ENCODE data around the gene ATP2B3.
A peak's percentile ranks its signal among the peaks of the same experiment; 100 is the strongest.

Gene ATP2B3

DNA sequence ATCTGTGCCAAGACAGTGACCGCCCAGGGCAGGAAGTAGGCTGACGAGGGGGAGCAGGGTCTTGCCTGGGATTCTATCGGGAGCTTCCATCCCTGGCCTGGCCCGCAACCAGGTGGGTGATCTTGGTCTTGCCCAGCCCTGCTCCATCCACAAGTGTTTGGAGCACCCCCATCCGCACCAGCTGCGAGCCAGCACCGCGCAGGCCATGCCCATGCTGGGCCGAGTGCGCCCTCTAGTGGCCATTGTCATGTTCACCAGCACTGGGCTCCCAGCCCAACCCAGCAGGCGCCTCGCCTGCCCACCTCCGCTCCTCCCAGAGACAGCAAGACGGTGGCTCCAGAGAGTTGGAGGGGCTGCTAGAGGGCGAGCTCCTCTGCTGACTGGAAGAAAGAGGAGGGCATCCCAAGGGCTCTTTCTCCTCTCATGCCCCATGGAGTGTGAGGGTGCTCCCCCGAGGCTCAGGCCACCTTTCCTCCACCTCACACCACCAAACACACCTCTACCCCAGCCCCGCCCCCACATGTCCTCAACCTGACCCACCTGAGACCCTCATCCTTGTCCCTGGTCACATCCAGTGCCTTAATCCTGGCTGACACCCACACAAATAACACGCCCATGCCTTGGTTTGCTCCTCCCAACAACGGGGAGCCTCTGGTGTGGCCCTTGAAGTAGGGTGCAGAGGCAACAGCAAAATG lies 9.8 kb upstream of the ATP2B3 start:
- DNase-seq (ENCODE audit: low read depth in 2 of 3, low spot score in 2 of 3) = peak; percentile 65 to 87 (median 68)

DNA sequence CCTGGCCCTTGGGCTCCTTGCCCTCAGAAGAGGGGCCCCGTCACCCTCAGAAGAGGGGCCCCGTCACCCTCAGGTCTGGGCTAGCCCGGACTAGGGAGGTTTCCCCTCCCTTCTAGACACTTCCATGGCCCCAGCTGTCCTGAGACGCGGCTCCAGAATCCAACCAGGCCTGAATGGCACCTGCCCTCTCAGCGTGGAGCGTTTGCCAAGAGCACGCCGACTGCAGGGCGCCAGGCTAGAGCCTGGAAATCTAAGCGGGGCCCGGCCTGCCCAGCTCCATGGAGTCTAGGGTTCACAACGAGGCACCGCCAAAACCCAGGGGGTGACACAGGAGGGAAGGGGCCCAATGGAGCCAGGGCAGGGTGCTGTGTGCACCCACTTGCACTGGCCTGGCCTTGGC lies 7.8 kb upstream of the ATP2B3 start:
- DNase-seq (ENCODE audit: low read depth in 2 of 3, low spot score in 2 of 3) = no peak

DNA sequence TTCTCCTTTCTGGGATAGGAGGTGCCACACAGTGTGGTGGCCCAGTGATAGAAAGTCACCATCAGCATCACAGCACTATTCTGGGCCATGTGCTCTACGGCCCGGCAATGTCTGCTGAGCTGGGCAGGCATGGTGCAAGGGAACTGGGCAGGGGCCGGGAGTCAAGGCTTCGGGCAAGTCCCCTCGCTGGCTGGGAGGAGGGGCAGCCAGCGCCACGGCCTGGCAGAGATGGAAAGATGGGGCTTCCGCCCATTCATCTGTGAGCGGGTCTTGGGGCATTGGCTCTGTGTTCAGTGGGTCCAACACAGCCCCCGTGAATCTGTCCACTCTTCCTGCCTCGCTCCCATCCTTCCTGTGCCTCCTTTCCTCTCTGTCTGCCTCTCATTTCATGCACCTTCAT lies 7.1 kb upstream of the ATP2B3 start:
- DNase-seq (ENCODE audit: low read depth in 2 of 3, low spot score in 2 of 3) = no peak

- no peak for DNase-seq (ENCODE audit: low read depth in 2 of 3, low spot score in 2 of 3)
These were observed 5.5 kb upstream of the ATP2B3 start for GRCh38 chrX:153511784-153512500.

- DNase-seq (ENCODE audit: low read depth in 2 of 3, low spot score in 2 of 3) = no peak
These were observed 4.9 kb upstream of the ATP2B3 start for GRCh38 chrX:153512501-153512893.

GRCh38 chrX:153513265-153513664 lies 4.2 kb upstream of the ATP2B3 start:
- no peak for DNase-seq (ENCODE audit: low read depth in 2 of 3, low spot score in 2 of 3)

DNA sequence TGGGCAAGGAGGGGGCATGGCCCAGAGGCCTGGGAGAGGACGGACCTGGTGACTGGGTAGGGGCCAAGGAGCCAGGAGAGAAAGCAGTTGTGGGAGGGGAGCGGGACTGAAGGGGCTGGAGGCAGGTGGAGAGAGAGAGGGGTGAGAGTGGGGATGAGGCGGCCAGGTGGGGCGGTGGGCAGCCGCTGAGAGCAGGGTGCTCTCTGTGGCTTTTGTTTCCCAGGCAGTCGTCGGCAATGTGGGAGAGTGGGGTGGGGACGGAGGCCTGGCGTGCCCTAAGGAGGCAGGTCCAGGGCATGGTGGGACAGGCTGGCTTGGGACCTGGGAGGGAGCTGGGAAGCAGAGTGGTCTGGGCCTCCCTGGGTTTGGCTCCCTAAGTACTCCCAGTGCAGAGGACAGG lies 3.2 kb upstream of the ATP2B3 start:
- no peak for DNase-seq (ENCODE audit: low read depth in 2 of 3, low spot score in 2 of 3)

DNA sequence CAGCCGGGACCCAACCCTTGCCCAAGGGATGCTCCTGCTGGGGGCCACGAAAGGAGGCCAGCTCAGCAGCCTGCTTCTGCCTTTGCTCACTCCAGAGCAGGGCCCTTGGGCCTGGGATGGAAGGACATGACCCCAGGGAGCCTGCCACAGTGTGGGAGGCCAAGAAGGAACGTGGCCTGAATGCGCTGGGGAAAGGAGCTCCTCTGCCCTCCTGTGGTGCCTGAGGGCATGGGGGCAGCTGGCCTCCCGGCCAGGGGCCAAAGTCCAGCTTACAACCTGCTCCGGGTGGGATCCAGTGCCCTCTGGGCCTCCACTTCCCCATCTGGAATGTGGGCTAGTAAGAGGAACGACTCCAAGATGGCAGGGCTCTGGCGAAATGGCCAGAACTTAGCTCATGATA lies 2.0 kb upstream of the ATP2B3 start:
- DNase-seq (ENCODE audit: low read depth in 2 of 3, low spot score in 2 of 3) = no peak

DNA sequence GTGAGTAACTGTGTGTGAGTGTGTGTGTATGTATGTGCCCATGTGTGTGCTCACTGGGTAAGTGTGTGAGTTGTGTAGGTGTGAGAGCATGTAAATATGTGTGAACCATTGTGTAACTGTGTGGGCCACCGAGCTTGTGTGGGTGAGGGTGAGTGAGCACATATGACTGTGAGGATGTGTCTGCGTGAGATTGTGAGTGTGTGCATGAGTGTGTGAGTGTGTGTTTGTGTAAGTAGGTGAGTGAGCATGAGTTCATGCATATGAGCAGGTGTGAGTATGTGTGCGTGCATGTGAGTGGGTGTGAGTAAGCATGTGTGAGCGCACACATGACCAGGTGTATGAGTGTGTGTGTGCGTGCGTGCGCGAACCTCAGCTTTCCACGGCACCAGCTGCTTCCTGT lies 1.4 kb upstream of the ATP2B3 start:
- DNase-seq (ENCODE audit: low read depth in 2 of 3, low spot score in 2 of 3) = no peak

GRCh38 chrX:153517946-153518834 lies 748 bp downstream of the ATP2B3 start:
- no peak for DNase-seq (ENCODE audit: low read depth in 2 of 3, low spot score in 2 of 3)

DNA sequence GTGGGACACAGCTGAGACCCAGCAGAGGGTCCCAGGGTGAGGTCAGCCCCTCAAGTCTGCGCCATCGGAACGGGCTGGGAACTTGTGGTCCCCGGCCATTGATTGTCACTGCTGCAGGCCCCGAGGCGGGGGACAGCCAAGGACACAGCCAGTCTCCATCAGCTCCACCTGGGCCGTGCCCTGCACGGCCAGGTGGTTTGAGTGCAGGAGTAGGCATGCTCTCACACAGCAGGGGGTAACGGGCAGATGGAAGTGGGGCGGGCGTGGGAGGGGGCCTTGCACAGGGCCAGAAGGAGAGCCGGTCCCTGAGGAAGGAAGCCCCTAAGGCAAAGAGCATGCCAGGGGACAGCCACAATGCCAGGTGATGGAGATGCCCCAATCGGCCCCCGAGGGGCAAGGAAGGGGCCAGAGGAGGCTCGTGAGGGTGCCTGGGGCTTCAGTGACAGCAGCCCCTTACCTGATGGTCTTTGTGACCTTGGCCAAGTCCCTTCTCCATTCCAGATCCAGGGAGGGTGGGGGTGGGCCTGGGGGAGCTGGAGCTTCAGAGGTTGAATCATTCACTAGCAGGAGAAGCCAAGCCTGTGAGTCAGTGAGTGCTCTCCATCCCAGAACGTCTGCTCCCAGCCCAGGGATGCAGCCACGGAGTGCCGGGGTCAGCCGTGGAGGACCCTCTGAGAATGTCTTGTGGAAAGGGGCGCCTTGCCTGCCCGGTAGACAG lies 2.3 kb downstream of the ATP2B3 start:
- DNase-seq (ENCODE audit: low read depth in 2 of 3, low spot score in 2 of 3) = no peak

DNA sequence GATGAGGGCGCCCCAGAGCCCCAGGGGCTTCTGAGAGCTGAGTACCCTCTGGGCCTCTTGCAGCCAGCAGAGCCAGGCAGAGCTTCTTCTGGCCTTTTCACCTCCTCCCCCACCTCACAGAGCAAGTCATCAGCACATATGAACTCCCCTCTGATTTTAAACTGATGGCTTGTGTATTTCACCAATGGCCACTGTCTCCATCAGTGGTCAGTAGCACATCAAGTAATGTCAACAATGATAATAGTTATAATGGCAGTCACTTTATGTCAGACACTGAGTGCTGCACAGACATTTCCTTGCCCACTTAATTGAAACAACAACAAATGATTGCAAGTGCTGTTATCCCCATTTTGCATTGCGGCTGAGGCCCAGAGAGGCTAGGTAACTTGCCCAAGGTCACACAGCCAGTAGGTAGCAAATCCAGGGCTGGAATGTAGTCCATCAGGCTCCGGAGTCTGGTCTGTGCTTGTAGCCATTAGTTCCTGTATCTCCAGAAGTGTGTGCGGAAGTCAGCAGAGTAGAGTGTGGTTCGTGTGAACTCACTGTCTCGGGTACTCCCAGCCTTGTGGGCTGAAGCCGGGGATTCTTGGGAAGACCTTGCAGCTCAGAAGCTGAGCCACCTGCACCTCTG lies 3.0 kb downstream of the ATP2B3 start:
- DNase-seq (ENCODE audit: low read depth in 2 of 3, low spot score in 2 of 3) = no peak

GRCh38 chrX:153521034-153521433 lies 3.6 kb downstream of the ATP2B3 start:
- no peak for DNase-seq (ENCODE audit: low read depth in 2 of 3, low spot score in 2 of 3)

- no peak for DNase-seq (ENCODE audit: low read depth in 2 of 3, low spot score in 2 of 3)
These were observed 4.8 kb downstream of the ATP2B3 start for GRCh38 chrX:153522259-153522658.

- no peak for DNase-seq (ENCODE audit: low read depth in 2 of 3, low spot score in 2 of 3)
These were observed 5.8 kb downstream of the ATP2B3 start for GRCh38 chrX:153523269-153523668.

DNA sequence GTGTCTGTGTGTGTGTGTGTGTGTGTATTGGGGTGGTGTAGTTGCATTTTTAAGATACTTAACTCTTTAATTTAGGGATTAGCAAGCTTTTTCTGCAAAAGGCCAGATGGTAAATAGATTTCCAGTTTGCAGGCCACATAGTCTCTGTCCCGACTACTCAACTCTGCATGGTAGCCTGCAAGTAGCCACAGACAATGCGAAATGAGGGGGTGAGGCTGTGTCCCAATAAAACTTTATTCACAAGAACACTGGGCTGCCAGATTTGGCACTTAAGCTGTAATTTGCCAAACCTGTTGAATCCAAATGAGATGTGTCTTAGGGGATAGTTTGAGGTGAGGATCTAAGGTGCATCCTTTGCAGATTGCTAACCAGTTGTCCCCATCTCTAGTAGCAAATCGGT lies 6.8 kb downstream of the ATP2B3 start:
- no peak for DNase-seq (ENCODE audit: low read depth in 2 of 3, low spot score in 2 of 3)

GRCh38 chrX:153525451-153525850 lies 8.0 kb downstream of the ATP2B3 start:
- no peak for DNase-seq (ENCODE audit: low read depth in 2 of 3, low spot score in 2 of 3)

DNA sequence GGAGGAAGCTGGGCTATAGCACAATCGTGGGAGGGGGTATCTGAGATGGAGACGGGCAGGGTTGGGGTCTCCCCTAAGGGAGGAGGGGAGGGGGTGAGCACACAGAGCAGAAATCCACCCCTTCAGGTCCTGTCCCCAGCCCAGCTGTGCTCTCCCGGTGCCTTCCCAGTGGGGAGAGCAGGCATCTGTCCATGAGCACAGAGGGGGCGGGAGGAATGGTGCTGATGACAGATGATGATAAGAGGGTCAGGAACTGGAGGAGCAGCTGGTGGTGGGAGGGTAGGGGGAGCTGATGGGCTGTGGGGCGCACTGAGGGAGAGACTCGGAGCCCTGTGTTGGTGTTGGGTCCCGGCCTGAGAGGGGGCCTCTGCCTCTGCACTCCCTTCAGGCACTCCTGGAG lies 8.6 kb downstream of the ATP2B3 start:
- DNase-seq (ENCODE audit: low read depth in 2 of 3, low spot score in 2 of 3) = no peak

GRCh38 chrX:153526801-153527200 lies 9.4 kb downstream of the ATP2B3 start:
- DNase-seq (ENCODE audit: low read depth in 2 of 3, low spot score in 2 of 3) = no peak

DNA sequence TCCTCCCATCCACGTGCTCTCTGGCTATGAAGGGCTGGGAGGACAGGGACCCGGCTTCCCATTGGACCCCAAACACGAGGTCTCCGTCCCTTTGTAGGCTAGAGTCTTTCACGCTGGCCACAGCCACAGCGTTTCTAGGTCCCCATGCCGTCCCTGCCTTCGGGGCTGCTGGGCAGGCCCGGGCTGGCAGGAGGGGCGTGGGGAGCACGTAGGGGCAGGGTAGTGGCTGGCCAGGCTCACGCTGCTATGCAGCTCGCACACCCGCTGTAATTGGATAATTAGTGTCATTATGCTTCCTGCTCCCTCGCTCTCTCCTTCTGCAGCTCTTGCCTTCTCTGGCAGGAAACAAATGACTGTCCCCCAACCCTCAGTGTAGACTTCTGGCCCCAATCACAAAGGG lies 9.8 kb downstream of the ATP2B3 start:
- DNase-seq (ENCODE audit: low read depth in 2 of 3, low spot score in 2 of 3) = no peak

Data from activated CD8-positive, alpha-beta memory T cell treated with anti-CD3 and anti-CD28 coated beads for 48 hours (primary cell).